ENCODE measurements around the gene RNF13. TPM values are rescaled to one million over a fixed set of nuclear protein-coding genes. Genes with fewer than 3 reads are reported as not detected.
"Not testable (repeated sequence)": the region's sequence is repeated elsewhere in the genome, so short reads cannot be mapped to it uniquely, and the experiment has no call there.

RNF13 gene
- total RNA-seq, 1 experiment from 2014 or later: 76.9 TPM

DNA sequence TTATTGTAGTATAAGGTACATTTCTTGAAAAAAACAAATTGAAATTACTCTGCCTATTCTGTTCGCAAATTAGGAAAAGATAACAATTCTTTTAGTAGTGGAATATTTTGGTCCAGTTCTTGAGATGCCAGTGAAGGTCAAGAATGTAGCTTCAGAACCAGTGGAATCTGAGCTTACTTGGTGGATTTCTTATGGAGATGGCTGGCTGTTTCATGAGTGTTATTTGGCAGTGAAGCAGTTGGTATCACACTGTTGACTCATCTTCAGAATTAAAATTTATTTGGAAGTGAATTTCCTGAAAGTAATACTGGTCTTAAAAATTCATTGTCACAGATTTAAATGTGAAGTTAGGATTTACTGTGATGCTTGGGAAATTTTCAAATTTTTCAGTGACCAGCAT, 19.1 kb downstream of the RNF13 start:
- in situ Hi-C loops (cut with HindIII; ENCODE audit: low pct_unique_long_range_greater_than_20kb, low sequenced_read_pairs): no loop called here
- Histone ChIP-seq H3K4me3 (ENCODE audit: low read depth in 2 of 2, low read length in 2 of 2) (no peak overlapping the region), H3K27me3 (ENCODE audit: control insufficient read depth, insufficient read depth, low read length) (no peaks in the 10 kb centered on the region), H3K27ac (ENCODE audit: low read length) (no peak overlapping the region), H3K9me3 (ENCODE audit: control insufficient read depth, insufficient read depth, low read depth, low read length) (peaks cover 57% of the 10 kb centered on the region), H3K4me1 (ENCODE audit: control insufficient read depth, insufficient read depth, low read length) (no peaks in the 10 kb centered on the region), H3K36me3 (ENCODE audit: control insufficient read depth, insufficient read depth, low read length) (no peaks in the 10 kb centered on the region)
- DNase-seq (ENCODE audit: low read depth, low spot score) (no peak), ATAC-seq (no peak)
- ChIA-PET CTCF (no interaction called here), POLR2A (no interaction called here)
- intact Hi-C loops (cut with micrococcal nuclease; ENCODE audit: unreplicated experiment): no loop called here
- no peak for TF ChIP-seq REST (IDR thresholded peaks at IDR 0.05; ENCODE audit: insufficient read depth in 1 of 2, low read depth in 2 of 2, low read length in 1 of 2)
- TF ChIP-seq SIN3A (IDR thresholded peaks at IDR 0.05; ENCODE audit: borderline replicate concordance, insufficient read depth, low read depth, low read length): no peak
- TF ChIP-seq TCF7L2 (IDR thresholded peaks at IDR 0.05; ENCODE audit: low read depth, low read length): no peak
- no peak for TF ChIP-seq POLR2AphosphoS5 (IDR thresholded peaks at IDR 0.05; ENCODE audit: low read depth, low read length)
- TF ChIP-seq, protein P1, sequence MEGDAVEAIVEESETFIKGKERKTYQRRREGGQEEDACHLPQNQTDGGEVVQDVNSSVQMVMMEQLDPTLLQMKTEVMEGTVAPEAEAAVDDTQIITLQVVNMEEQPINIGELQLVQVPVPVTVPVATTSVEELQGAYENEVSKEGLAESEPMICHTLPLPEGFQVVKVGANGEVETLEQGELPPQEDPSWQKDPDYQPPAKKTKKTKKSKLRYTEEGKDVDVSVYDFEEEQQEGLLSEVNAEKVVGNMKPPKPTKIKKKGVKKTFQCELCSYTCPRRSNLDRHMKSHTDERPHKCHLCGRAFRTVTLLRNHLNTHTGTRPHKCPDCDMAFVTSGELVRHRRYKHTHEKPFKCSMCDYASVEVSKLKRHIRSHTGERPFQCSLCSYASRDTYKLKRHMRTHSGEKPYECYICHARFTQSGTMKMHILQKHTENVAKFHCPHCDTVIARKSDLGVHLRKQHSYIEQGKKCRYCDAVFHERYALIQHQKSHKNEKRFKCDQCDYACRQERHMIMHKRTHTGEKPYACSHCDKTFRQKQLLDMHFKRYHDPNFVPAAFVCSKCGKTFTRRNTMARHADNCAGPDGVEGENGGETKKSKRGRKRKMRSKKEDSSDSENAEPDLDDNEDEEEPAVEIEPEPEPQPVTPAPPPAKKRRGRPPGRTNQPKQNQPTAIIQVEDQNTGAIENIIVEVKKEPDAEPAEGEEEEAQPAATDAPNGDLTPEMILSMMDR (IDR thresholded peaks at IDR 0.05): no peak
- no TSS peak for BruUV-seq (replicated peaks)

DNA sequence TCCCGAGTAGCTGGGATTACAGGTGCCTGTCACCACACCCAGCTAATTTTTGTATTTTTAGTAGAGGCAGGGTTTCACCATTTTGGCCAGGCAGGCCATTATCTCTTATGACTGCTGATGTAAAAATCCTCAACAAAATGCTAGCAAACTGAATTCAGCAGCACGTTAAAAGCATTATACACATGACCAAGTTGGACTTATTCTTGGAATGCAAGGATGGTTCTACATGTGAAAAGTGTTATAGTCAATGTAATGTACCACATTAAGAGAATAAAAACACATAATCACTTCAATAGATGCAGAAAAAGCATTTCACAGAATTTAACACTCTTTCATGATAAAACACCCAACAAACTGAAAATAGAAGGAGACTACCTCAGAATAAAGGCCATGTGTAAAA, 20.2 kb downstream of the RNF13 start:
- no peak overlapping the region for H3K27ac ChIP-seq (ENCODE audit: low read length)
- ATAC-seq (no peak), DNase-seq (ENCODE audit: low read depth, low spot score) (no peak)
- intact Hi-C loops (cut with micrococcal nuclease; ENCODE audit: unreplicated experiment) (no loop called here), in situ Hi-C loops (cut with HindIII; ENCODE audit: low pct_unique_long_range_greater_than_20kb, low sequenced_read_pairs) (no loop called here)
- ChIA-PET CTCF (no interaction called here), POLR2A (no interaction called here)
- H3K4me1 ChIP-seq (ENCODE audit: control insufficient read depth, insufficient read depth, low read length): no peaks in the 10 kb centered on the region
- no peaks in the 10 kb centered on the region for H3K27me3 ChIP-seq (ENCODE audit: control insufficient read depth, insufficient read depth, low read length)
- no peak for TF ChIP-seq SIN3A (IDR thresholded peaks at IDR 0.05; ENCODE audit: borderline replicate concordance, insufficient read depth, low read depth, low read length)
- no peak for TF ChIP-seq POLR2AphosphoS5 (IDR thresholded peaks at IDR 0.05; ENCODE audit: low read depth, low read length)
- TF ChIP-seq, protein P1 (IDR thresholded peaks at IDR 0.05): no peak
- TF ChIP-seq REST (IDR thresholded peaks at IDR 0.05; ENCODE audit: insufficient read depth in 1 of 2, low read depth in 2 of 2, low read length in 1 of 2): no peak
- H3K4me3 ChIP-seq (ENCODE audit: low read depth in 2 of 2, low read length in 2 of 2): no peak overlapping the region
- H3K9me3 ChIP-seq (ENCODE audit: control insufficient read depth, insufficient read depth, low read depth, low read length): peaks cover 60% of the 10 kb centered on the region
- no peaks in the 10 kb centered on the region for H3K36me3 ChIP-seq (ENCODE audit: control insufficient read depth, insufficient read depth, low read length)
- BruUV-seq (replicated peaks): no TSS peak

GRCh38 chr3:149838491-149838890, 25.5 kb downstream of the RNF13 start:
- H3K36me3 ChIP-seq (ENCODE audit: control insufficient read depth, insufficient read depth, low read length); BruUV-seq (replicated peaks); H3K4me3 ChIP-seq (ENCODE audit: low read depth in 2 of 2, low read length in 2 of 2); H3K27me3 ChIP-seq (ENCODE audit: control insufficient read depth, insufficient read depth, low read length); CTCF ChIA-PET; H3K4me1 ChIP-seq (ENCODE audit: control insufficient read depth, insufficient read depth, low read length); H3K27ac ChIP-seq (ENCODE audit: low read length); POLR2A ChIA-PET; ATAC-seq; intact Hi-C loops (cut with micrococcal nuclease; ENCODE audit: unreplicated experiment); in situ Hi-C loops (cut with HindIII; ENCODE audit: low pct_unique_long_range_greater_than_20kb, low sequenced_read_pairs); DNase-seq (ENCODE audit: low read depth, low spot score): not testable (repeated sequence)
- peaks cover 25% of the 10 kb centered on the region for H3K9me3 ChIP-seq (ENCODE audit: control insufficient read depth, insufficient read depth, low read depth, low read length)

DNA sequence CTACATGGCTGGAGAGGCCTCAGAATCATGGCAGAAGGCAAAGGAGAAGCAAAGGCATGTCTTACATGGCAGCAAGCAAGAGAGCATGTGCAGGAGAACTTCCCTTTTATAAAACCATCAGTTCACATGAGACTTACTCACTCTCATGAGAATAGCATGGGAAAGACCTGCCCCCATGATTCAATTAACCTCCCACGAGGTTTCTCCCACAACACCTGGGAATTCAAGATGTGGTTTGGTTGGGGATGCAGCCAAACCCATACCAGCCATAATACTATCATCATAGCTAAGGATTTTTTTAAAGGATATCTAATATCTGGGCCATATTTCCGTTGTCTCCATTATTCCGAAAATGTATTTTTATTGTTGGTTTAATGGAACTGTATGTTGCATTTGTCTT, 26.5 kb downstream of the RNF13 start:
- H3K4me3 ChIP-seq (ENCODE audit: low read depth in 2 of 2, low read length in 2 of 2); POLR2A ChIA-PET; H3K27ac ChIP-seq (ENCODE audit: low read length); ATAC-seq; CTCF ChIA-PET; intact Hi-C loops (cut with micrococcal nuclease; ENCODE audit: unreplicated experiment); H3K36me3 ChIP-seq (ENCODE audit: control insufficient read depth, insufficient read depth, low read length); H3K4me1 ChIP-seq (ENCODE audit: control insufficient read depth, insufficient read depth, low read length); H3K27me3 ChIP-seq (ENCODE audit: control insufficient read depth, insufficient read depth, low read length); BruUV-seq (replicated peaks); in situ Hi-C loops (cut with HindIII; ENCODE audit: low pct_unique_long_range_greater_than_20kb, low sequenced_read_pairs); DNase-seq (ENCODE audit: low read depth, low spot score): not testable (repeated sequence)
- peaks cover 15% of the 10 kb centered on the region; the same call in 1 of the 2 replicates for H3K9me3 ChIP-seq (ENCODE audit: control insufficient read depth, insufficient read depth, low read depth, low read length)

Data from Panc1 (cell line).